ENCODE results near the gene FBXL13.
"Not testable (repeated sequence)": the region's sequence is repeated elsewhere in the genome, so short reads cannot be mapped to it uniquely, and the experiment has no call there.

DNA sequence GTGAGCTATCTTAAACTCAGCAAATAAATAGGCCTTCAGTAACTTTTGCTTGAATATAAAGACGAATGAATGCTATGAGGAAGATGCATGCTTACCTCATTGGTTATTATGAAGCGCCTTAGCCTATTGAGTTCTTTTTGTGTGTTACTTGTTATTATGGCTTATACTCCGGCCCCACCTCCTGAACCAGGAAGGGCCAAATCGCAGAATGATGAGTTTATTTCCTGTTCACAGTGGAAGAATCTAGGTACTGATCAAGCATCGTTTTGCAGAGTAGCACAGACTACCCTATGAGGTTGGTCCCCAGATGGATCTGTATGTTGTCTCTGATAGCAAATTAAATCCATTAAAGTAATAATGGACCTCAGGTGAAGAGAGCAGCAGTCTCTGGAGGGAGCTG lies 283.2 kb downstream of the FBXL13 start:
- not testable (repeated sequence) for TF ChIP-seq EZH2 (IDR thresholded peaks at IDR 0.05; ENCODE audit: insufficient read depth, poor library complexity, severe bottlenecking); EZH2phosphoT487 (IDR thresholded peaks at IDR 0.05; ENCODE audit: insufficient read depth, low read depth)

Measured in GM23248 (cell line).